Stomach smooth muscle (tissue), 2 donors: ENCODE measurements around the gene PSMC3IP.
A peak's percentile ranks its signal among the peaks of the same experiment; 100 is the strongest.

ENCODE experiments used
- H3K27ac ChIP-seq: one replicate; pipeline ENCODE4 v1.7.0; 2013; ENCODE audit warnings: mild to moderate bottlenecking, low read length, inconsistent platforms
- H3K27me3 ChIP-seq, 2 donors: one replicate each; pipeline ENCODE4 v1.7.0; 2013; ENCODE audit warnings: low read length in 2 of 2; ENCODE audit not compliant: insufficient read depth in 2 of 2, control insufficient read depth in 1 of 2
- H3K36me3 ChIP-seq, 2 donors: one replicate each; pipeline ENCODE4 v1.7.0; 2013; ENCODE audit warnings: low read length in 2 of 2; ENCODE audit not compliant: control insufficient read depth in 2 of 2, insufficient read depth in 2 of 2
- H3K4me1 ChIP-seq: one replicate; pipeline ENCODE4 v1.7.0; 2013; ENCODE audit warnings: low read length; ENCODE audit not compliant: control insufficient read depth, insufficient read depth
- H3K4me3 ChIP-seq, 2 donors: one replicate each; pipeline ENCODE4 v1.7.0; 2013; ENCODE audit warnings: low read length in 2 of 2
- H3K9ac ChIP-seq, 2 donors: one replicate each; pipeline ENCODE4 v1.7.0; 2013; ENCODE audit warnings: low read length in 2 of 2, mild to moderate bottlenecking in 1 of 2
- H3K9me3 ChIP-seq, 2 donors: one replicate each; pipeline ENCODE4 v1.7.0; 2013; ENCODE audit warnings: low read length in 2 of 2; ENCODE audit not compliant: control insufficient read depth in 2 of 2
- donor health status: healthy.
- donor health status: Pancreatic carcinoma.

The PSMC3IP gene

GRCh38 chr17:42566883-42567573 is 10.5 kb downstream of the PSMC3IP start, which contains the start of gene MLX:
Gene MLX (plus strand): TSS chr17:42567100. CDS start chr17:42567125, 25 bp downstream.
- H3K4me1 ChIP-seq, result peaks cover 44% of the 10 kb centered on the region
- H3K27ac ChIP-seq, result peak within 1 kb of the TSS; percentile 86
- no peaks in the 10 kb centered on the region for H3K27me3 ChIP-seq
- H3K36me3 ChIP-seq, result peaks cover 34 to 44% of the 10 kb centered on the region in 2 donors
- H3K9me3 ChIP-seq, result no peaks in the 10 kb centered on the region
- H3K9ac ChIP-seq, result peak within 1 kb of the TSS; percentile 62 to 86
- peak within 1 kb of the TSS; percentile 87 to 91 for H3K4me3 ChIP-seq

GRCh38 chr17:42566215-42566882 is 11.2 kb downstream of the PSMC3IP start:
- no peaks in the 10 kb centered on the region for H3K9me3 ChIP-seq
- H3K4me1 ChIP-seq, result peaks cover 48% of the 10 kb centered on the region
- peak overlapping the region; percentile 86 for H3K27ac ChIP-seq
- H3K36me3 ChIP-seq, result peaks cover 28 to 39% of the 10 kb centered on the region in 2 donors
- peak overlapping the region; percentile 87 to 91 for H3K4me3 ChIP-seq
- peak overlapping the region; percentile 62 to 86 for H3K9ac ChIP-seq
- no peaks in the 10 kb centered on the region for H3K27me3 ChIP-seq

GRCh38 chr17:42565523-42566214 is 11.9 kb downstream of the PSMC3IP start:
- Histone ChIP-seq H3K4me1 (peaks cover 51% of the 10 kb centered on the region), H3K9ac (peak overlapping the region in 1 of 2 donors; percentile 62), H3K9me3 (no peaks in the 10 kb centered on the region), H3K27ac (peak overlapping the region; percentile 86), H3K36me3 (peaks cover 24 to 39% of the 10 kb centered on the region in 2 donors), H3K4me3 (peak overlapping the region; percentile 87 to 91), H3K27me3 (no peaks in the 10 kb centered on the region)

- H3K4me1 ChIP-seq, result peaks cover 51% of the 10 kb centered on the region
- no peak overlapping the region for H3K9ac ChIP-seq
- no peak overlapping the region for H3K4me3 ChIP-seq
- peaks cover 22 to 35% of the 10 kb centered on the region in 2 donors for H3K36me3 ChIP-seq
- H3K27me3 ChIP-seq, result no peaks in the 10 kb centered on the region
- H3K9me3 ChIP-seq, result no peaks in the 10 kb centered on the region
- H3K27ac ChIP-seq, result no peak overlapping the region
Measured at GRCh38 chr17:42564815-42565522, 12.6 kb downstream of the PSMC3IP start.

- H3K9me3 ChIP-seq, result no peaks in the 10 kb centered on the region
- H3K4me1 ChIP-seq, result peaks cover 49% of the 10 kb centered on the region
- H3K27ac ChIP-seq, result no peak overlapping the region
- H3K36me3 ChIP-seq, result peaks cover 12 to 25% of the 10 kb centered on the region in 2 donors
- H3K4me3 ChIP-seq, result peak overlapping the region in 1 of 2 donors; percentile 97
- H3K9ac ChIP-seq, result peak overlapping the region in 1 of 2 donors; percentile 98
- no peaks in the 10 kb centered on the region for H3K27me3 ChIP-seq
Measured at GRCh38 chr17:42563950-42564349, 13.6 kb downstream of the PSMC3IP start.

- H3K4me3 ChIP-seq, result peak overlapping the region; percentile 93 to 97
- H3K4me1 ChIP-seq, result peaks cover 48% of the 10 kb centered on the region
Measured at GRCh38 chr17:42563543-42563942, 14.0 kb downstream of the PSMC3IP start.

GRCh38 chr17:42563143-42563509 is 14.4 kb downstream of the PSMC3IP start:
- Histone ChIP-seq H3K27me3 (no peaks in the 10 kb centered on the region), H3K36me3 (peaks cover 10 to 20% of the 10 kb centered on the region in 2 donors), H3K4me3 (peak overlapping the region; percentile 93 to 97), H3K27ac (no peak overlapping the region), H3K9ac (peak overlapping the region; percentile 97 to 98), H3K4me1 (peaks cover 46% of the 10 kb centered on the region), H3K9me3 (no peaks in the 10 kb centered on the region)

More at GRCh38 chr17:42563543-42563942, 14.0 kb downstream of the PSMC3IP start:
- H3K27me3 ChIP-seq, result no peaks in the 10 kb centered on the region
- no peak overlapping the region for H3K27ac ChIP-seq
- no peaks in the 10 kb centered on the region for H3K9me3 ChIP-seq
- peak overlapping the region in 1 of 2 donors; percentile 98 for H3K9ac ChIP-seq
- peaks cover 10 to 21% of the 10 kb centered on the region in 2 donors for H3K36me3 ChIP-seq

GRCh38 chr17:42562388-42563142 is 15.0 kb downstream of the PSMC3IP start:
- Histone ChIP-seq H3K4me1 (peaks cover 42% of the 10 kb centered on the region), H3K4me3 (peak overlapping the region; percentile 93 to 97), H3K9me3 (no peaks in the 10 kb centered on the region), H3K9ac (peak overlapping the region; percentile 97 to 98), H3K36me3 (peaks cover 10 to 20% of the 10 kb centered on the region in 2 donors), H3K27ac (peak overlapping the region; percentile 80), H3K27me3 (no peaks in the 10 kb centered on the region)

- Histone ChIP-seq H3K9me3 (no peaks in the 10 kb centered on the region), H3K4me3 (peak within 1 kb of the TSS; percentile 93 to 97), H3K9ac (peak within 1 kb of the TSS; percentile 97 to 98), H3K27ac (peak within 1 kb of the TSS; percentile 80), H3K36me3 (peaks cover 10 to 20% of the 10 kb centered on the region in 2 donors), H3K27me3 (no peaks in the 10 kb centered on the region), H3K4me1 (peaks cover 38% of the 10 kb centered on the region)
Measured at GRCh38 chr17:42561897-42562387, 15.6 kb downstream of the PSMC3IP start, which contains the start of gene COASY. Gene COASY (plus strand): TSS chr17:42562148. CDS start chr17:42562623, 475 bp downstream.
